Glutamatergic neuron (in vitro differentiated cells): ENCODE results near the gene SNN. TPM values are rescaled to one million over a fixed set of nuclear protein-coding genes. Genes with fewer than 3 reads are reported as not detected.

Experiments used
- DNase-seq: peaks from one replicate; pipeline ENCODE4 v3.0.0; 2022
- H3K27ac Mint-ChIP-seq: one replicate; pipeline ENCODE4 v1.8.0; 2020; ENCODE audit warnings: mild to moderate bottlenecking, mixed read lengths, inconsistent platforms; ENCODE audit not compliant: unreplicated experiment
- H3K27me3 Mint-ChIP-seq: one replicate; pipeline ENCODE4 v1.8.0; 2020; ENCODE audit warnings: mild to moderate bottlenecking, moderate library complexity, mixed read lengths, inconsistent platforms; ENCODE audit not compliant: unreplicated experiment
- H3K36me3 Mint-ChIP-seq: one replicate; pipeline ENCODE4 v1.8.0; 2020; ENCODE audit warnings: mild to moderate bottlenecking, mixed read lengths, inconsistent platforms; ENCODE audit not compliant: unreplicated experiment
- H3K4me1 Mint-ChIP-seq: one replicate; pipeline ENCODE4 v1.8.0; 2020; ENCODE audit warnings: mild to moderate bottlenecking, low read depth, mixed read lengths, inconsistent platforms; ENCODE audit not compliant: unreplicated experiment
- H3K4me3 Mint-ChIP-seq: one replicate; pipeline ENCODE4 v1.8.0; 2020; ENCODE audit warnings: mild to moderate bottlenecking, mixed read lengths, inconsistent platforms; ENCODE audit not compliant: unreplicated experiment
- H3K9me3 Mint-ChIP-seq: one replicate; pipeline ENCODE4 v1.8.0; 2020; ENCODE audit warnings: mild to moderate bottlenecking, moderate library complexity, mixed read lengths, inconsistent platforms; ENCODE audit not compliant: unreplicated experiment
- CTCF ChIP-seq: fragments of 200-600 bp; sonication (generic); IDR thresholded peaks from one replicate; pipeline ENCODE4 v1.5.0; 2021; ENCODE audit not compliant: partially characterized antibody, unreplicated experiment
- total RNA-seq: library from RNA; stranded (reverse); fragmentation: NEBNext Ultra II Directional; extraction: Animal tissue kit (Norgen Biotek cat#: 25700); gene quantifications from one replicate; pipeline ENCODE4 v1.2.1, GENCODE V29; 2021; ENCODE audit not compliant: unreplicated experiment

The SNN gene
- total RNA-seq, 1 donor from 2014 or later, result 491 TPM

- H3K36me3 Mint-ChIP-seq, result no peaks in the 10 kb centered on the region
- peak overlapping the region; percentile 78 for H3K27ac Mint-ChIP-seq
- peaks cover 2% of the 10 kb centered on the region for H3K27me3 Mint-ChIP-seq
Observed at GRCh38 chr16:11698271-11698689, 30.0 kb downstream of the SNN start.

GRCh38 chr16:11699234-11699894 lies 31.1 kb downstream of the SNN start:
- Mint-ChIP-seq H3K4me1 (peaks cover 23% of the 10 kb centered on the region), H3K4me3 (no peak overlapping the region), H3K9me3 (peaks cover 5% of the 10 kb centered on the region), H3K36me3 (no peaks in the 10 kb centered on the region), H3K27ac (no peak overlapping the region), H3K27me3 (peaks cover 2% of the 10 kb centered on the region)
- no peak for TF ChIP-seq CTCF
- DNase-seq, result no peak

More at GRCh38 chr16:11698271-11698689, 30.0 kb downstream of the SNN start:
- Mint-ChIP-seq H3K4me3 (no peak overlapping the region), H3K4me1 (peaks cover 23% of the 10 kb centered on the region), H3K9me3 (peaks cover 5% of the 10 kb centered on the region)
- no peak for TF ChIP-seq CTCF
- DNase-seq, result no peak

GRCh38 chr16:11700264-11701029 lies 32.2 kb downstream of the SNN start:
- Mint-ChIP-seq H3K36me3 (no peaks in the 10 kb centered on the region), H3K27ac (no peak overlapping the region), H3K4me1 (peaks cover 23% of the 10 kb centered on the region), H3K27me3 (peaks cover 2% of the 10 kb centered on the region), H3K4me3 (no peak overlapping the region), H3K9me3 (peaks cover 5% of the 10 kb centered on the region)
- DNase-seq, result no peak
- no peak for TF ChIP-seq CTCF

GRCh38 chr16:11705311-11706025 lies 37.2 kb downstream of the SNN start:
- Mint-ChIP-seq H3K9me3 (no peaks in the 10 kb centered on the region), H3K27ac (no peak overlapping the region), H3K36me3 (no peaks in the 10 kb centered on the region), H3K27me3 (no peaks in the 10 kb centered on the region), H3K4me1 (peaks cover 6% of the 10 kb centered on the region), H3K4me3 (no peak overlapping the region)
- no peak for TF ChIP-seq CTCF
- no peak for DNase-seq
